ENCODE data around the gene BCCIP.

The BCCIP gene

GRCh38 chr10:125779403-125780327, 43.7 kb upstream of the BCCIP start:
- no peak for TF ChIP-seq CTCF (conservative IDR thresholded peaks at IDR 0.05)
- H3K27ac ChIP-seq = no peak overlapping the region

- no peak for TF ChIP-seq CTCF (conservative IDR thresholded peaks at IDR 0.05)
- H3K27ac ChIP-seq = no peak overlapping the region
Measured at GRCh38 chr10:125781374-125781773, 42.0 kb upstream of the BCCIP start.

DNA sequence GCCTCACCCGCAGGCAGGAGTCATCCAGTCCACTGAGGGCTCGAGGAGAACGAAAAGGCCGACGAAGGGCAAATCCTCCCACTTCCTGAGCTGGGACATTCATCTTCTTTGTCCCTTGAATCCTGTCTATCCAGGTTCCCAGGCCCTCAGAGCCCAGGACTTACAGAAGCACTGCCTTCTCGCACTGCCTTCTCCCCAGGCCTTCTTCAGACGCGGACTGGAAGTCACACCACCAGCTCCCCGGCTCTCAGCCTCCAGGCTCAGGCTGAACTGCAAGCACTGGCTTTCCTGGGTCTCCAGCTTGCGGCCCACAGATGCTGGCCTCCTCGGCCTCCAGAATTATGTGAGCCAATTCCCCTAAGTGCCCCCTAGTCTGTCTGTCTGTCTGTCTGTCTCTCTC, 41.3 kb upstream of the BCCIP start:
- H3K27ac ChIP-seq = no peak overlapping the region
- no peak for TF ChIP-seq CTCF (conservative IDR thresholded peaks at IDR 0.05)

GRCh38 chr10:125782616-125783015, 40.7 kb upstream of the BCCIP start:
- H3K27ac ChIP-seq = no peak overlapping the region
- TF ChIP-seq CTCF (conservative IDR thresholded peaks at IDR 0.05) = no peak

GRCh38 chr10:125783408-125783807, 39.9 kb upstream of the BCCIP start:
- no peak overlapping the region for H3K27ac ChIP-seq
- no peak for TF ChIP-seq CTCF (conservative IDR thresholded peaks at IDR 0.05)

GRCh38 chr10:125783957-125784356, 39.4 kb upstream of the BCCIP start:
- no peak for TF ChIP-seq CTCF (conservative IDR thresholded peaks at IDR 0.05)
- peak overlapping the region; percentile 10; the same call in 1 of the 2 replicates for H3K27ac ChIP-seq

GRCh38 chr10:125785791-125786190, 37.6 kb upstream of the BCCIP start:
- no peak for TF ChIP-seq CTCF (conservative IDR thresholded peaks at IDR 0.05)
- no peak overlapping the region for H3K27ac ChIP-seq
